Medulla oblongata (tissue), 1 donor: ENCODE data around the gene NRP1.

Experiments used
- DNase-seq: peaks from one replicate; pipeline ENCODE4 v3.0.0-alpha.2; 2015; ENCODE audit errors: extremely low spot score

NRP1 gene

GRCh38 chr10:33212061-33212748, 122.3 kb downstream of the NRP1 start:
- DNase-seq: no peak

- no peak for DNase-seq
Measured at GRCh38 chr10:33211106-33211878, 123.2 kb downstream of the NRP1 start.

- DNase-seq: no peak
Measured at GRCh38 chr10:33209802-33210201, 124.7 kb downstream of the NRP1 start.

- DNase-seq: no peak
Measured at GRCh38 chr10:33208166-33208565, 126.3 kb downstream of the NRP1 start.

- no peak for DNase-seq
Measured at GRCh38 chr10:33204031-33204430, 130.4 kb downstream of the NRP1 start.

- no peak for DNase-seq
Measured at GRCh38 chr10:33201971-33202370, 132.5 kb downstream of the NRP1 start.

- DNase-seq: no peak
Measured at GRCh38 chr10:33201056-33201780, 133.2 kb downstream of the NRP1 start.

- DNase-seq: no peak
Measured at GRCh38 chr10:33199731-33200232, 134.7 kb downstream of the NRP1 start.

- no peak for DNase-seq
Measured at GRCh38 chr10:33198610-33199009, 135.9 kb downstream of the NRP1 start.

- no peak for DNase-seq
Measured at GRCh38 chr10:33196710-33197491, 137.6 kb downstream of the NRP1 start.

GRCh38 chr10:33196377-33196706, 138.1 kb downstream of the NRP1 start:
- DNase-seq: no peak

- DNase-seq: no peak
Measured at GRCh38 chr10:33195608-33196376, 138.7 kb downstream of the NRP1 start.

GRCh38 chr10:33193701-33194521, 140.6 kb downstream of the NRP1 start:
- no peak for DNase-seq

GRCh38 chr10:33193057-33193700, 141.3 kb downstream of the NRP1 start:
- peak; percentile 89 for DNase-seq

GRCh38 chr10:33192190-33192589, 142.3 kb downstream of the NRP1 start:
- DNase-seq: no peak

- DNase-seq: no peak
Measured at GRCh38 chr10:33190406-33190805, 144.1 kb downstream of the NRP1 start.

- no peak for DNase-seq
Measured at GRCh38 chr10:33189808-33190207, 144.7 kb downstream of the NRP1 start.

GRCh38 chr10:33189363-33189762, 145.1 kb downstream of the NRP1 start:
- no peak for DNase-seq

- no peak for DNase-seq
Measured at GRCh38 chr10:33187427-33187999, 147.0 kb downstream of the NRP1 start.
